HFF-Myc (cell line): Measurements from ENCODE around the gene DLGAP4.

ENCODE experiments used
- DNase-seq: peaks from one replicate; pipeline ENCODE4 v3.0.0-alpha.2; 2011; ENCODE audit warnings: low read depth; ENCODE audit errors: extremely low read depth
- H3K4me3 ChIP-seq: replicated peaks from 2 replicates; pipeline ENCODE4 v1.5.1; 2011; ENCODE audit warnings: low read depth, mild to moderate bottlenecking, control low read depth, low read length
- CTCF ChIP-seq: IDR thresholded peaks from 2 replicates; pipeline ENCODE4 v1.5.1; 2012; ENCODE audit warnings: mild to moderate bottlenecking, low read depth, low read length, control low read depth; ENCODE audit errors: missing control alignments

Gene DLGAP4

GRCh38 chr20:36499723-36500501 lies 193.8 kb downstream of the DLGAP4 start:
- no peak for TF ChIP-seq CTCF
- no peak for DNase-seq
- no peak overlapping the region for H3K4me3 ChIP-seq

DNA sequence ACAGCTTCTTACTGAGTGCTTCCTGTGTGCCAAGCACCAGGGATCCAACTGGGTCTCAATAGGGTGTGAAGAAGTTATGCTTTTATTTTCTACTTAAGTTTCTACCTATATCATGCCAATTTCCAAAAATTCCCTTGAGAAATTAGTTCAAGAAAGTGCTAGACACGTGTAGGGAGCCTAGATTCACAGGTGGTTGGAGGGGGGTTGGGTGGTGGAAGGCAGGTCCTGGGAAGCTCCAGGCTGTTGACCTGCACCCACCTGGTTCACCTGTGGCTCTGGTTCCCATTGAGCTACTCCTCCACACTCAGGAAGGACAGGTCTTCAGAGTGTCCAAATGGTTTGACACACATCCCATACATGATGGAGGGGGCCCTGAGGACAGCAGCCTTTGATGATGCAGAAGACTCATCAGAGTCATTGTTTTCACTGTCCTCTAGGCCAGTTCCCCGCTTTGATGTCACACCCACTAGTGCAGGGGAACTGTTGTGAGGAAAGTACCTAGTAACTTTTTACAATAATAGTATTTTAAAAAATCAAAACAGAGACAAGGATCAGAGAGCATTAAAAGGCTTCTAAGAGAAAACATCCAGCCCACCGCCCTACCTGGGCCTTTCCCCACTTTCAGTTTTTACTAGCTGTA lies 195.3 kb downstream of the DLGAP4 start:
- DNase-seq, result no peak
- TF ChIP-seq CTCF, result no peak
- no peak overlapping the region for H3K4me3 ChIP-seq

- peak; percentile 3 for TF ChIP-seq CTCF
- H3K4me3 ChIP-seq, result no peak overlapping the region
- no peak for DNase-seq
These were observed 198.2 kb downstream of the DLGAP4 start for GRCh38 chr20:36504295-36504694.

- peak; percentile 42 for TF ChIP-seq CTCF
- H3K4me3 ChIP-seq, result no peak overlapping the region
- no peak for DNase-seq
These were observed 200.1 kb downstream of the DLGAP4 start for GRCh38 chr20:36506253-36506652.

- H3K4me3 ChIP-seq, result no peak overlapping the region
- DNase-seq, result no peak
- TF ChIP-seq CTCF, result no peak
These were observed 201.6 kb downstream of the DLGAP4 start for GRCh38 chr20:36507746-36508145.

DNA sequence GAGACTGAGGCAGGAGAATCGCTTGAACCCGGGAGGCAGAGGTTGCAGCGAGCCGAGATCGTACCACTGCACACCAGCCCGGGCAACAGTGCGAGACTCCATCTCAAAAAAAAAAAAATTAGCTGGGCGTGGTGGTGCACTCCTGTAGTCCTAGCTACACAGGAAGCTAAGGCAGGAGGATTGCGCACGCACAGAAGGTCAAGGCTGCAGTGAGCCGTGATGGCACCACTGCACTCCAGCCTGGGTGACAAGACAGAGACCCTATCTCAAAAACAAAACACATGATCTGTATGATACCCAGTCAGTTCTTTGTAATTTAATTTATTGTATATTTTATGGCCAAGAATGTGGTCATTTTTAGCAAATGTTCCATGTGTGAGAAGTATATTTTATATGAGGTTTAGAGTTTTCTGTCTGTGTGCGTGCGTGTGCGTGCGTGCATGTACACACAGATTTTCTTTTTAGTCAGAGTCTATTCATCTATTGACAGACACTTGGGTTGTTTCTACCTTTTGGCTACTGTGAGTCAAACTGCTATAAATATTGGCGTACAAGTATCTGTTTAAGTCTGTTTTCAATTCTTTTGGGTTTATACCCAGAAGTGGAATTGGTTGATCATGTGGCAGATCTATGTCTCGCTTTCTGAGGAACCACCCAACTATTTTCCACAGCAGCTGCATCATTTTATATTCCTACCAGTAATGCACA lies 213.0 kb downstream of the DLGAP4 start:
- TF ChIP-seq CTCF, result no peak
- no peak for DNase-seq
- H3K4me3 ChIP-seq, result no peak overlapping the region
